ENCODE results near the gene TMEM185B. TPM values are rescaled to one million over a fixed set of nuclear protein-coding genes. Genes with fewer than 3 reads are reported as not detected.

The TMEM185B gene
- total RNA-seq, 1 donor from 2014 or later = 26.6 TPM

DNA sequence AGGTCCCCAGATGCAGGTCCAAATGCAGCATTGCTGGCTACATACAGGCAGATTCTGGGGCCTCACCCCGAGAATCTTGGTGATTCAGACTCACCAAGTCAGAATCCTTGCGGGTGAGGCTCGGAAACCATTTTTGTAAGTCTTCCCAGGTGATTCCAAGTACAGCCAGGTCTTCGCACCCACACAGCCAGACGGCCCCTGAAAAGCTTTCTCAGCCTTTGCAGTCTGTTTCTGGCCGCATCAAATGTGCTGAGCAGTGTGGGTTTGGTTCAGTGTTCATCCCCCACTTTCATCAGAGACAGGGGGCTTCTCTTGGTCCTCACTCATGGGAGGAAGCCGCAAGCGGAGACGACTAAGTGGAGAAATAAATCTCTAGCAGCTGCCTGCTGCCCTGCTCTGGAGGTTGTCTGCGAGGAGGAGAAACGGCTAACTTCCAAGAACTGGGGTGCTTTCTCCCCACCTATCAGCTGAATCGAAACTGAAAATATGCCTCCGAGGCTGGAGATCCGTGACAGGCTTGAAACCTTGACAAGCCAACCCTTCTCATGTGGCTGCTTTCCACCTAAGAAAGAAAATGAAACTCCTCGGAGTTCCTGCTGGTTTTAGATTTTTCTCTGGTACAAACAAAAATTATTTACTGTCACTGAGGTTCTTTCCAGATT, 8.9 kb upstream of the TMEM185B start:
- intact Hi-C loops (cut with DNase I) = no loop called here
- ATAC-seq = peak; percentile 78
- Histone ChIP-seq H3K36me3 (no peaks in the 10 kb centered on the region), H3K9me3 (no peaks in the 10 kb centered on the region), H3K4me3 (peak overlapping the region; percentile 53), H3K27me3 (no peaks in the 10 kb centered on the region), H3K27ac (peak overlapping the region; percentile 73), H3K4me1 (peaks cover 7% of the 10 kb centered on the region)
- TF ChIP-seq, protein P1, sequence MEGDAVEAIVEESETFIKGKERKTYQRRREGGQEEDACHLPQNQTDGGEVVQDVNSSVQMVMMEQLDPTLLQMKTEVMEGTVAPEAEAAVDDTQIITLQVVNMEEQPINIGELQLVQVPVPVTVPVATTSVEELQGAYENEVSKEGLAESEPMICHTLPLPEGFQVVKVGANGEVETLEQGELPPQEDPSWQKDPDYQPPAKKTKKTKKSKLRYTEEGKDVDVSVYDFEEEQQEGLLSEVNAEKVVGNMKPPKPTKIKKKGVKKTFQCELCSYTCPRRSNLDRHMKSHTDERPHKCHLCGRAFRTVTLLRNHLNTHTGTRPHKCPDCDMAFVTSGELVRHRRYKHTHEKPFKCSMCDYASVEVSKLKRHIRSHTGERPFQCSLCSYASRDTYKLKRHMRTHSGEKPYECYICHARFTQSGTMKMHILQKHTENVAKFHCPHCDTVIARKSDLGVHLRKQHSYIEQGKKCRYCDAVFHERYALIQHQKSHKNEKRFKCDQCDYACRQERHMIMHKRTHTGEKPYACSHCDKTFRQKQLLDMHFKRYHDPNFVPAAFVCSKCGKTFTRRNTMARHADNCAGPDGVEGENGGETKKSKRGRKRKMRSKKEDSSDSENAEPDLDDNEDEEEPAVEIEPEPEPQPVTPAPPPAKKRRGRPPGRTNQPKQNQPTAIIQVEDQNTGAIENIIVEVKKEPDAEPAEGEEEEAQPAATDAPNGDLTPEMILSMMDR (IDR thresholded peaks at IDR 0.05) = no peak
- DNase-seq = no peak

DNA sequence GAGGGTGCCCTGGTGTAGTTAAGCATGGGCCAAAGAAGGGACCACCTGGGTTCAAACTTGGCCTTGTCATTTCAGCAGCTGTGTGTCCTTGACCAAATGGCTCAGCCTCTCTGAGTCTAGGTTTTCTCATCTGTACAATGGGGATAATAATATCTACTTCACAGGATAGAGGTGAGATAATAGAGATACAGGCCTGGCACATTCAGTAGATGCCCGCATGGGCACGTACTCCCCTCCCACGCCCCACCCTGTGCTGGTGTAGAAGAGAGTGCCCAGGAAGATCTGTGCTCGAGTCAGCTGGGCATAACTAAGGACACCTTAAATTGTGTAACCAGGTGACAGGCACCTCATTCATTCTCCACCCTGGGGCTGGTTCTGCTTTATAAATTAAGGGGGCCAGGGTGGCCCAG, 8.4 kb upstream of the TMEM185B start:
- Histone ChIP-seq H3K9me3 (no peaks in the 10 kb centered on the region), H3K27me3 (no peaks in the 10 kb centered on the region), H3K27ac (peak overlapping the region; percentile 73)

DNA sequence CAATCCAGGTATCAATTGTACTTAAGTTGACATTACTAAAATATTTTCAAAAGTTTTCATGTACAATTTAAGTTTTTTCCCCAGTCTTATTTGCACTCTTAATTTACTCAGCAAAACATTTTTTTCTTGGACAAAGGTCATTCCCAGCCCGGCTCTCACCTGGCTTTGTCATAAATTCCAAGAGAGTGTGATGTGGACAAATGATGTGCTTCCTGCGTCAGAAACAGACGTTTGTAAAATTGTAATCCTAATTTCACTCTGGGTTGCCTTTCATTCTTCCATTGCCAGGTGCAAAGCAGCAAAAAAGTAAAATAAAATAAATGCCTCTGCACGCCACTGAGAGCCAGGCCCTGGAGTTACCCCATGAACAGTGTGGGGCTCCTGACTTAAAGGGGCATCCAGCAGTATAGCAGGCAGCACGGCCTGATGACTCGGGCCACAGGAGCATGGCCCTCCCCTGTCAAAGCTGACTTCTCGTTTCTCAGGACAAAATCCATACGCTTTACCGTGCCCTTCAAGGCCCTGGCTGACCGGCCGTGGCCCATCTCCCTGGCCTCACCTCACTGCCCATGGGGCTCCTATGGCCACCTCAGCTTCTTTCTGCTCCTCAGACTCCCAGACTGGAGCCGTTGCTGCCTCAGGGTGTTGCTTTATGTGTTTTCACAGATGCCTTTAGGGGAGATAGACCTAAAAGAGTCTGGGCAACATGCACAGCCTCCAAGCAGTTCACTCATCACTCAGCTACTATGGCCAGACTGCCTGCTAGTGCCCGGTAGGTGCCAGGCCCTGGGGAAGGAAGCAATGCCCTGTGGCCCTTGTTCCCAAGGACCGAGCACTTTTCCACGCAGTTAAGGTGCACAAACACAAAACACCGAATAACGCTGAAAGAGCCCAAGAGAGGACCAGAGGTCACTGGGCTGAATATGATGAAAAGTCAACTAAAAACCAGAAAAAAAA, 7.6 kb upstream of the TMEM185B start:
- no peaks in the 10 kb centered on the region for H3K9me3 ChIP-seq
- intact Hi-C loops (cut with DNase I) = no loop called here
- ATAC-seq (no peak), DNase-seq (peak; percentile 56)
- H3K27me3 ChIP-seq = no peaks in the 10 kb centered on the region
- peak overlapping the region; percentile 53 for H3K4me3 ChIP-seq
- no peaks in the 10 kb centered on the region for H3K36me3 ChIP-seq
- no peak overlapping the region for H3K27ac ChIP-seq
- TF ChIP-seq, protein P1 (IDR thresholded peaks at IDR 0.05) = no peak
- peaks cover 7% of the 10 kb centered on the region for H3K4me1 ChIP-seq

More for the DNA sequence above, 8.4 kb upstream of the TMEM185B start:
- TF ChIP-seq, protein P1 (IDR thresholded peaks at IDR 0.05) = no peak
- no peaks in the 10 kb centered on the region for H3K36me3 ChIP-seq
- intact Hi-C loops (cut with DNase I) = no loop called here
- peaks cover 7% of the 10 kb centered on the region for H3K4me1 ChIP-seq
- H3K4me3 ChIP-seq = peak overlapping the region; percentile 53
- no peak for DNase-seq
- ATAC-seq = peak; percentile 6

DNA sequence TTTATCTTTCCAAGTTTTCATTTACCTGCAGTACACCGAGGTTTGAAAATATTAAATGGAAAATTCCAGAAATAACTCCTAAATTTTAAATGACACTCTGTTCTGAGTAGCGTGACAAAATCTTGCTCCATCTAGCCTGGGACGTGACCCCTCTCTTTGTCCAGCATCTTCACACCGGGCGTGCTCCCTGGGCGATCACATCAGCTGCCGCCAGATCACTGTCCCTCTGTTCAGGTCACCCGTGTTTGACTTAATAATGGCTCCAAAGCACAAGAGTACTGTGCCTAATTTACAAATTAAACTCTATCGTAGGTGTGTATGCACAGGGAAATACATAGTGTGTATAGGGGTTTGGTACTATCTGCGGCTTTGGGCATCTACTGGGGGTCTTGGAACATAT, 6.1 kb upstream of the TMEM185B start:
- H3K36me3 ChIP-seq = no peaks in the 10 kb centered on the region
- intact Hi-C loops (cut with DNase I) = loop anchor here (10.0 kb wide), 1 partner anchor 85 kb away; no protein-coding TSS in a partner anchor
- DNase-seq (no peak), ATAC-seq (no peak)
- H3K27ac ChIP-seq = no peak overlapping the region
- no peaks in the 10 kb centered on the region for H3K27me3 ChIP-seq
- H3K4me3 ChIP-seq = no peak overlapping the region
- H3K9me3 ChIP-seq = no peaks in the 10 kb centered on the region
- TF ChIP-seq, protein P1 (IDR thresholded peaks at IDR 0.05) = no peak
- peaks cover 8% of the 10 kb centered on the region for H3K4me1 ChIP-seq

DNA sequence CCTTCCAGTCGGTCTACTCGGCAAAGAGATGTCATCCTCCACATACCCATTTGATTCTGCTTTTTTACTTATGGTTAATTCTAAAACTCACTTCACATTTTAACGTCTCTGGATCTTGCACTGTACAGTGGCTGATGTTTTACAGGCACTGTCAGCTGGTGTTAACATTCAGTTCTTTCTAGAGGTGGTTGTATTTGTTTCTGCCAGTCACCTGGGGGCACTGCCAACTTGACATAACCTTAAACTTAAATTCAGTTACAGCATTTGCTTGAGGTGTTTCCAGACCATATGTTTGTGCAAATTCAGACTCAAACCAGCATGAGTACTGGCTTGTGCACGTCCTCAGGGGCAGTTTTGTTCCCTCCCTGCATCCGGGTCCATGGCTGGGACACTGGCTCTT, 5.3 kb upstream of the TMEM185B start:
- Histone ChIP-seq H3K27ac (no peak overlapping the region), H3K27me3 (no peaks in the 10 kb centered on the region), H3K4me3 (no peak overlapping the region), H3K9me3 (no peaks in the 10 kb centered on the region), H3K36me3 (no peaks in the 10 kb centered on the region), H3K4me1 (peaks cover 15% of the 10 kb centered on the region)
- DNase-seq = no peak
- intact Hi-C loops (cut with DNase I) = loop anchor here (10.0 kb wide), 1 partner anchor 86 kb away; no protein-coding TSS in a partner anchor
- TF ChIP-seq, protein P1 (IDR thresholded peaks at IDR 0.05) = no peak
- ATAC-seq = no peak
